GM21390 (cell line): ENCODE measurements around the gene FOXM1.
A peak's percentile ranks its signal among the peaks of the same experiment; 100 is the strongest.

Source experiments
- ATAC-seq: cut with Tn5 transposase; IDR thresholded peaks from one replicate; pipeline ENCODE4 v1.9.1; 2021; ENCODE audit not compliant: unreplicated experiment

The FOXM1 gene

GRCh38 chr12:2812290-2813213 lies 64.4 kb downstream of the FOXM1 start, which contains the start of gene ITFG2:
Gene ITFG2 (plus strand): TSS chr12:2812668. CDS start chr12:2812761, 93 bp downstream.
- peak; percentile 96 for ATAC-seq

GRCh38 chr12:2811801-2812200 lies 65.2 kb downstream of the FOXM1 start:
- no peak for ATAC-seq
